Fibroblast of mammary gland (primary cell): ENCODE results near the gene ACER3.

ENCODE experiments used
- DNase-seq: peaks from one replicate; pipeline ENCODE4 v3.0.0-alpha.2; 2010; ENCODE audit warnings: low read depth
- H3K4me3 ChIP-seq: 2 replicates; pipeline ENCODE4 v1.5.1; 2011; ENCODE audit warnings: low read depth, mild to moderate bottlenecking, low read length, moderate library complexity; ENCODE audit not compliant: control insufficient read depth
- CTCF ChIP-seq: conservative IDR thresholded peaks from 2 replicates; pipeline ENCODE4 v1.5.1; 2011; ENCODE audit warnings: low read depth, low read length, inconsistent platforms; ENCODE audit not compliant: control insufficient read depth, insufficient read depth

ACER3 gene

GRCh38 chr11:77035580-77035979 lies 174.9 kb downstream of the ACER3 start:
- no peak for TF ChIP-seq CTCF
- DNase-seq = no peak
- H3K4me3 ChIP-seq = no peak overlapping the region

DNA sequence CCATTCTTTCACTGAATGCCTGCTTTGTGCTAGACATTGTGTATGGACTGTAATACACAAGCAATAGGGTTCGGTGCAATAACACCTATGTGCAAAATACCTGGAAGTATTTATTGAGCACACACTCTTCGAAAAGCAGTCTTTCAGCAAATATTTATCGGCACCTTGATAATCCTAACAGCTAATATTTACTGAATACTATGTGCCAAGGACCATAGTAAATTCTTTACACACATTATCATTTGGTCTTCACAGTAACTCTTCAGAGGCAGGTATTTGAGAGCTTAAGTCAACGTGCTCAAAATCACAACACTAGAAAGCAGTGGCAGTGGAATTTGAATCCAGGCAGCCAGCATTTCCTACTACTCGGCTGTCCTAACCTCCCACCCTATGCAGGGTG lies 175.7 kb downstream of the ACER3 start:
- H3K4me3 ChIP-seq = no peak overlapping the region
- TF ChIP-seq CTCF = no peak
- no peak for DNase-seq

DNA sequence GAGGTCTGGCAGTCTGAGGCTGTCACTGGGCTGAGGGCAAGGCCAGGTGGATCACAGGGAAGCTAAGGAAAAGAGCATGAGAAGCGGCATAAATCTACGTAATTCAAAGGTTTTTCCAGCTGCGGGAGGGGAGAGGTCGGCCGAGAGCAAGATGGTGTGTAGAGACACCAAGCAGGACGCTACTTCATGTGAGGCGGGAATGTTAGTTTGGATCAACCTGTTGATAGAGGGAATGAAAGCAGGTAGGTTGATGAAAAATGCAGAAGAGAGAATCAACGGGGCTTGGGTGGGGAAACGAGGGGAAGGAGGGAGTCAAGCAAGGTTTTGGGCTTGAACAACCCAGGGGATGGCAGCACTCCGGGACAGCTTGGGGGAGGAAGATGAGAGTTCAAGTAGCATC lies 176.3 kb downstream of the ACER3 start:
- DNase-seq = no peak
- TF ChIP-seq CTCF = no peak
- H3K4me3 ChIP-seq = no peak overlapping the region

GRCh38 chr11:77038029-77038824 lies 177.5 kb downstream of the ACER3 start:
- H3K4me3 ChIP-seq = no peak overlapping the region
- DNase-seq = peak; percentile 25
- TF ChIP-seq CTCF = no peak

- no peak overlapping the region for H3K4me3 ChIP-seq
- no peak for TF ChIP-seq CTCF
- no peak for DNase-seq
Observed at GRCh38 chr11:77038825-77039326, 178.2 kb downstream of the ACER3 start.

GRCh38 chr11:77039491-77040400 lies 179.0 kb downstream of the ACER3 start:
- H3K4me3 ChIP-seq = no peak overlapping the region
- peak; percentile 55 for TF ChIP-seq CTCF
- DNase-seq = peak; percentile 42
